IMR-90 (cell line): ENCODE data around the gene DCP2. TPM values are rescaled to one million over a fixed set of nuclear protein-coding genes. Genes with fewer than 3 reads are reported as not detected.
A peak's percentile ranks its signal among the peaks of the same experiment; 100 is the strongest.

Experiments
- ATAC-seq: fragments of 200-7000 bp; cut with Tn5 transposase; 2 replicates; pipeline ENCODE4 v1.9.1; 2020; ENCODE audit warnings: low read depth, mild to moderate bottlenecking, moderate library complexity
- BruUV-seq: library from RNA; stranded (reverse); fragments of 400-500 nt; replicated peaks from 2 replicates; lab custom pipeline; 2021; lab: Mats Ljungman, UMichigan
- CTCF ChIA-PET: fragments of 300-600 bp; formaldehyde crosslinking; extraction: SDS; loops from one replicate; lab custom pipeline; 2021; ENCODE audit warnings: antibody characterized with exemption; lab: Yijun Ruan, JAX
- POLR2A ChIA-PET: fragments of 300-600 bp; sonication (Branson Sonifier 250); formaldehyde crosslinking; loops from one replicate; lab custom pipeline; 2022; ENCODE audit warnings: antibody characterized with exemption; ENCODE audit not compliant: unreplicated experiment; lab: Charles Lee
- DNase-seq: peaks from one replicate; pipeline ENCODE4 v3.0.0; 2013
- H2AFZ ChIP-seq: replicated peaks from 2 replicates; pipeline ENCODE3; 2013; ENCODE audit warnings: low read length, mild to moderate bottlenecking; ENCODE audit not compliant: poor library complexity
- H2AK5ac ChIP-seq: 2 replicates; pipeline ENCODE4 v1.6.1; 2013; ENCODE audit warnings: low read depth, low read length, inconsistent platforms
- H2AK9ac ChIP-seq: replicated peaks from 2 replicates; pipeline ENCODE3; 2013; ENCODE audit warnings: mild to moderate bottlenecking, low read depth, low read length, moderate library complexity; ENCODE audit not compliant: poor library complexity
- H2BK120ac ChIP-seq: 2 replicates; pipeline ENCODE4 v1.6.1; 2013; ENCODE audit warnings: low read depth, low read length, inconsistent platforms
- H2BK15ac ChIP-seq: 3 replicates; pipeline ENCODE4 v1.6.1; 2013; ENCODE audit warnings: low read depth, low read length, inconsistent platforms
- H2BK20ac ChIP-seq: 2 replicates; pipeline ENCODE4 v1.6.1; 2013; ENCODE audit warnings: low read depth, mild to moderate bottlenecking, inconsistent platforms, low read length, moderate library complexity
- H2BK5ac ChIP-seq: 2 replicates; pipeline ENCODE4 v1.6.1; 2013; ENCODE audit warnings: mild to moderate bottlenecking, low read depth, low read length, inconsistent platforms; ENCODE audit not compliant: poor library complexity, severe bottlenecking
- H3K14ac ChIP-seq: replicated peaks from 2 replicates; pipeline ENCODE4 v1.6.1; 2013; ENCODE audit warnings: low read depth, low read length, inconsistent platforms
- H3K18ac ChIP-seq: 2 replicates; pipeline ENCODE4 v1.6.1; 2013; ENCODE audit warnings: low read depth, low read length, control low read depth
- H3K23ac ChIP-seq: 2 replicates; pipeline ENCODE4 v1.6.1; 2013; ENCODE audit warnings: low read depth, low read length, inconsistent platforms
- H3K27ac ChIP-seq: 2 replicates; pipeline ENCODE4 v1.5.1; 2013; ENCODE audit warnings: mild to moderate bottlenecking, control low read depth, low read length; ENCODE audit not compliant: insufficient read depth
- H3K27me3 ChIP-seq: 2 replicates; pipeline ENCODE4 v1.6.1; 2013; ENCODE audit warnings: low read length; ENCODE audit not compliant: control insufficient read depth, insufficient read depth
- H3K36me3 ChIP-seq: 2 replicates; pipeline ENCODE4 v1.6.1; 2013; ENCODE audit warnings: low read length, mixed read lengths; ENCODE audit not compliant: control insufficient read depth, insufficient read depth
- H3K4ac ChIP-seq: 2 replicates; pipeline ENCODE4 v1.6.1; 2013; ENCODE audit warnings: low read depth, low read length, inconsistent platforms
- H3K4me1 ChIP-seq: 2 replicates; pipeline ENCODE4 v1.6.1; 2013; ENCODE audit warnings: low read length, mixed read lengths; ENCODE audit not compliant: control insufficient read depth, insufficient read depth
- H3K4me2 ChIP-seq: 2 replicates; pipeline ENCODE4 v1.6.1; 2013; ENCODE audit warnings: low read depth, mild to moderate bottlenecking, control low read depth, low read length, moderate library complexity
- H3K4me3 ChIP-seq: 2 replicates; pipeline ENCODE4 v1.5.1; 2013; ENCODE audit warnings: low read depth, mild to moderate bottlenecking, control low read depth, low read length, moderate library complexity; ENCODE audit not compliant: insufficient read depth
- H3K56ac ChIP-seq: 2 replicates; pipeline ENCODE4 v1.6.1; 2013; ENCODE audit warnings: low read length, inconsistent platforms; ENCODE audit not compliant: insufficient read depth; ENCODE audit errors: extremely low read depth
- H3K79me1 ChIP-seq, 2 experiments: 2 replicates each; pipeline ENCODE4 v1.6.1; 2013; ENCODE audit warnings: low read length in 2 of 2, inconsistent platforms in 1 of 2, low read depth in 1 of 2
- H3K9ac ChIP-seq: 2 replicates; pipeline ENCODE4 v1.6.1; 2013; ENCODE audit warnings: low read depth, low read length, control low read depth
- H3K9me1 ChIP-seq: 2 replicates; pipeline ENCODE4 v1.6.1; 2013; ENCODE audit warnings: low read length, inconsistent platforms; ENCODE audit not compliant: insufficient read depth
- H3K9me3 ChIP-seq: 2 replicates; pipeline ENCODE4 v1.6.1; 2013; ENCODE audit warnings: low read length; ENCODE audit not compliant: control insufficient read depth, insufficient read depth
- H4K20me1 ChIP-seq: 2 replicates; pipeline ENCODE4 v1.6.1; 2013; ENCODE audit warnings: low read length, inconsistent platforms; ENCODE audit not compliant: insufficient read depth
- H4K5ac ChIP-seq: 2 replicates; pipeline ENCODE4 v1.6.1; 2013; ENCODE audit warnings: mild to moderate bottlenecking, low read depth, low read length, control low read depth
- H4K8ac ChIP-seq, 2 experiments: 2 replicates each; pipeline ENCODE4 v1.6.1; 2013; ENCODE audit warnings: low read depth in 2 of 2, low read length in 2 of 2, control low read depth in 1 of 2, inconsistent platforms in 1 of 2
- H4K91ac ChIP-seq: 2 replicates; pipeline ENCODE4 v1.6.1; 2013; ENCODE audit warnings: low read depth, low read length, inconsistent platforms; ENCODE audit not compliant: insufficient read depth
- BHLHE40 ChIP-seq: fragments of 150-350 bp; IDR thresholded peaks from 2 replicates; pipeline ENCODE4 v1.6.1; 2016; ENCODE audit warnings: mild to moderate bottlenecking, low read depth, low read length
- CEBPB ChIP-seq: IDR thresholded peaks from 2 replicates; pipeline ENCODE4 v1.6.1; 2012; ENCODE audit warnings: low read depth, low read length, improper control_type of control experiment
- FOS ChIP-seq: fragments of 150-350 bp; IDR thresholded peaks from 2 replicates; pipeline ENCODE4 v1.6.1; 2016; ENCODE audit warnings: low read depth, low read length
- MAFK ChIP-seq: IDR thresholded peaks from 2 replicates; pipeline ENCODE4 v1.6.1; 2012; ENCODE audit warnings: low read depth, low read length, improper control_type of control experiment
- MAZ ChIP-seq: IDR thresholded peaks from 2 replicates; pipeline ENCODE4 v1.6.1; 2012; ENCODE audit warnings: low read depth, mild to moderate bottlenecking, low read length, improper control_type of control experiment, moderate library complexity, borderline replicate concordance
- NFE2L2 ChIP-seq: fragments of 150-350 bp; IDR thresholded peaks from 2 replicates; pipeline ENCODE4 v1.6.1; 2016; ENCODE audit warnings: low read depth, mild to moderate bottlenecking, low read length
- POLR2A ChIP-seq: IDR thresholded peaks from 2 replicates; pipeline ENCODE4 v1.6.1; 2012; ENCODE audit warnings: mild to moderate bottlenecking, low read depth, low read length
- RAD21 ChIP-seq: IDR thresholded peaks from 2 replicates; pipeline ENCODE4 v1.6.1; 2012; ENCODE audit warnings: low read length, improper control_type of control experiment
- RCOR1 ChIP-seq: IDR thresholded peaks from 2 replicates; pipeline ENCODE4 v1.6.1; 2012; ENCODE audit warnings: mild to moderate bottlenecking, low read length, improper control_type of control experiment; ENCODE audit not compliant: insufficient replicate concordance
- RFX5 ChIP-seq: IDR thresholded peaks from 2 replicates; pipeline ENCODE4 v1.8.0; 2012; ENCODE audit warnings: low read depth, mild to moderate bottlenecking, low read length, moderate library complexity
- WGBS, 2 experiments: methylation state at CpG; one replicate each; pipeline versions ENCODE4 v1.1.5 to v1.1.7; 2013; ENCODE audit warnings: missing lambda C conversion rate in 2 of 2; ENCODE audit not compliant: insufficient read length in 1 of 2; ENCODE audit errors: extremely low coverage in 2 of 2; 5-methylcytosine and 5-hydroxymethylcytosine counted together
- dilution Hi-C: fragments of 300-500 bp; cut with HindIII; formaldehyde crosslinking; loops from one replicate; pipeline ENCODE4 v1.14.3; 2018; ENCODE audit warnings: low sequenced_read_pairs; ENCODE audit not compliant: unreplicated experiment
- in situ Hi-C: fragments of 300-500 bp; cut with MboI; formaldehyde crosslinking; loops from 3 replicates; pipeline ENCODE4 v1.14.3; 2019; ENCODE audit warnings: low sequenced_read_pairs, inconsistent platforms, mixed read lengths
- intact Hi-C: fragments of 100-400 bp; cut with micrococcal nuclease; formaldehyde crosslinking; loops from 2 replicates; pipeline ENCODE4 v1.10.0; 2022
- polyA plus RNA-seq, 3 experiments: library from polyadenylated mRNA; depleted of rRNA; stranded (reverse); fragments of >200 nt; gene quantifications; 2 replicates each; pipeline ENCODE4 v1.2.3, GENCODE V29; 2012; ENCODE audit warnings: low replicate concordance in 1 of 3
- total RNA-seq: library from RNA; depleted of rRNA; stranded (reverse); fragments of >200 nt; gene quantifications from 2 replicates; pipeline ENCODE4 v1.2.3, GENCODE V29; 2012
- TF ChIP-seq, protein P1 (sequence below): fragments of 150-350 bp; IDR thresholded peaks from 2 replicates; pipeline ENCODE4 v1.6.1; 2017; ENCODE audit warnings: mild to moderate bottlenecking, antibody characterized with exemption, low read length, low read depth
- TF ChIP-seq, protein P2 (sequence below): fragments of 150-350 bp; IDR thresholded peaks from 2 replicates; pipeline ENCODE4 v1.6.1; 2016; ENCODE audit warnings: low read depth, mild to moderate bottlenecking, low read length, moderate library complexity, borderline replicate concordance

The DCP2 gene
- total and polyA plus RNA-seq, 2 of the 4 experiments (the other 2 are of a cell fraction), result 6.9 to 18.6 TPM

DNA sequence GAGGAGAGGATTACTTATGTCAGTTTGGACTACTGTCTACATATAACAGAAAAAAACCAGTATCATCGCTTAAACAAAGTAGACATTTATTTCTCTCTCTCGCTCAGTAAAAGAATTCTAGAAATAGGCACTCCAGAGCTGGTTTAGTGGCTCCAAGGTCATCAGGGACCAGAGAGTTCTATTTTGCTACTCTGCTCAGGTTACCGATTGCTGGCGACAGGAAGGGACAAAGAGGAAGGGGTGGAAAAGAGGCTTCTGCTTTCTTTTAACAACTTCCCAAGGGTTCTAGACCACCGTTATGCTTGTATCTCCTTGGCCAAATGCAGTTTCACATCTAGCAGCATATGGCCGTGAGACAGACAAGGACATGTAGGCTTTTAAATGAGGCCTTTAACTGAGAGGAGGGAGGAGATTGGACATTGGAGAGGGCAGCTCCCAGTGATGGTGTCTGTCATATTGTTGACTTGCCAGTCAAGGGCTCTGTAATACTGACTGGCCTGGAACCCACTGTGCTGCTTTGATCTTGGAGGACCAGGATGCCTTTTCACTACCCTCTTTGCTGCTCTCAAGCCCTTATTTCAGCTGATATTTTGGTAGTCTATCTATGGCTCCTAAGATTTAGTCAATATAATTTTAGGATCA, 15.6 kb upstream of the DCP2 start:
- H3K4ac ChIP-seq, result no peak overlapping the region
- H4K91ac ChIP-seq, result no peak overlapping the region
- no peaks in the 10 kb centered on the region for H3K36me3 ChIP-seq
- ChIA-PET POLR2A (no interaction called here), CTCF (interaction anchor here (1.4 kb wide), 1 partner anchor 15 kb away, joined by 3 read pairs; the partner anchor contains the start of gene DCP2)
- in situ Hi-C loops (loop anchor here (25.0 kb wide), 1 partner anchor 399 kb away; no protein-coding TSS in a partner anchor), dilution Hi-C loops (no loop called here), intact Hi-C loops (loop anchor here (10.0 kb wide), 1 partner anchor 176 kb away; no protein-coding TSS in a partner anchor)
- 100% methylated on average over 1 of the region's 6 CpGs; no CpG with 5 or more reads in 1 of the 2 experiments for WGBS, 2 experiments
- H3K79me1 ChIP-seq, result no peaks in the 10 kb centered on the region
- H2BK5ac ChIP-seq, result no peak overlapping the region
- H3K9ac ChIP-seq, result no peak overlapping the region
- no peak overlapping the region for H3K4me3 ChIP-seq
- H3K4me2 ChIP-seq, result no peak overlapping the region
- no peaks in the 10 kb centered on the region for H3K27me3 ChIP-seq
- BruUV-seq, result no TSS peak
- no peak overlapping the region for H2AK9ac ChIP-seq
- no peak overlapping the region for H3K14ac ChIP-seq
- no peak overlapping the region for H4K8ac ChIP-seq
- no peak overlapping the region for H3K27ac ChIP-seq
- peaks cover 6% of the 10 kb centered on the region for H3K9me1 ChIP-seq
- H2BK120ac ChIP-seq, result no peak overlapping the region
- 0 out of 2 replicates have a peak overlapping the region, but pooled peaks have one; percentile 1 for H2AK5ac ChIP-seq
- TF ChIP-seq RCOR1 (no peak), RAD21 (no peak), NFE2L2 (no peak), CEBPB (no peak), BHLHE40 (no peak), RFX5 (no peak), MAZ (no peak), FOS (no peak), MAFK (no peak), POLR2A (no peak)
- TF ChIP-seq, protein P1, sequence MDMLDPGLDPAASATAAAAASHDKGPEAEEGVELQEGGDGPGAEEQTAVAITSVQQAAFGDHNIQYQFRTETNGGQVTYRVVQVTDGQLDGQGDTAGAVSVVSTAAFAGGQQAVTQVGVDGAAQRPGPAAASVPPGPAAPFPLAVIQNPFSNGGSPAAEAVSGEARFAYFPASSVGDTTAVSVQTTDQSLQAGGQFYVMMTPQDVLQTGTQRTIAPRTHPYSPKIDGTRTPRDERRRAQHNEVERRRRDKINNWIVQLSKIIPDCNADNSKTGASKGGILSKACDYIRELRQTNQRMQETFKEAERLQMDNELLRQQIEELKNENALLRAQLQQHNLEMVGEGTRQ, result no peak
- TF ChIP-seq, protein P2, sequence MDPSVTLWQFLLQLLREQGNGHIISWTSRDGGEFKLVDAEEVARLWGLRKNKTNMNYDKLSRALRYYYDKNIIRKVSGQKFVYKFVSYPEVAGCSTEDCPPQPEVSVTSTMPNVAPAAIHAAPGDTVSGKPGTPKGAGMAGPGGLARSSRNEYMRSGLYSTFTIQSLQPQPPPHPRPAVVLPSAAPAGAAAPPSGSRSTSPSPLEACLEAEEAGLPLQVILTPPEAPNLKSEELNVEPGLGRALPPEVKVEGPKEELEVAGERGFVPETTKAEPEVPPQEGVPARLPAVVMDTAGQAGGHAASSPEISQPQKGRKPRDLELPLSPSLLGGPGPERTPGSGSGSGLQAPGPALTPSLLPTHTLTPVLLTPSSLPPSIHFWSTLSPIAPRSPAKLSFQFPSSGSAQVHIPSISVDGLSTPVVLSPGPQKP, result no peak
- peak overlapping the region; percentile 62; the same call in 2 of the 3 replicates for H2BK15ac ChIP-seq
- no peak overlapping the region for H3K23ac ChIP-seq
- H3K56ac ChIP-seq, result no peak overlapping the region
- peaks cover 11% of the 10 kb centered on the region for H4K20me1 ChIP-seq
- H2AFZ ChIP-seq, result no peak overlapping the region
- H3K18ac ChIP-seq, result no peak overlapping the region
- DNase-seq (no peak), ATAC-seq (no peak)
- H2BK20ac ChIP-seq, result no peak overlapping the region
- peaks cover 19% of the 10 kb centered on the region for H3K4me1 ChIP-seq
- H4K5ac ChIP-seq, result no peak overlapping the region
- no peaks in the 10 kb centered on the region for H3K9me3 ChIP-seq
